ENCODE measurements around the gene NFIC. TPM values are rescaled to one million over a fixed set of nuclear protein-coding genes. Genes with fewer than 3 reads are reported as not detected.

The NFIC gene
- total RNA-seq, 4 donors from 2014 or later = 125 to 285 (median 155) TPM

GRCh38 chr19:3474010-3474409, 107.6 kb downstream of the NFIC start:
- Histone ChIP-seq H3K27me3 (peaks cover 25% of the 10 kb centered on the region), H3K36me3 (no peaks in the 10 kb centered on the region), H3K4me1 (peaks cover 0 to 35% (median 6%) of the 10 kb centered on the region in 3 donors), H3K4me3 (no peak overlapping the region), H3K27ac (no peak overlapping the region), H3K9me3 (no peaks in the 10 kb centered on the region)
- TF ChIP-seq CTCF (IDR thresholded peaks at IDR 0.05) (no peak), EP300 (IDR thresholded peaks at IDR 0.05) (no peak), POLR2AphosphoS5 (IDR thresholded peaks at IDR 0.05) (no peak), POLR2A (IDR thresholded peaks at IDR 0.05) (no peak)
- no peak for ATAC-seq
- WGBS, 2 donors (ENCODE audit: low coverage in 1 of 2) = 58 to 67% methylated on average over 1 to 5 of the region's 8 CpGs

- no peak for ATAC-seq
- no peaks in the 10 kb centered on the region for H3K36me3 ChIP-seq
- 50 to 69% methylated on average over 1 to 2 of the region's 2 CpGs for WGBS, 2 donors (ENCODE audit: low coverage in 1 of 2)
- H3K27me3 ChIP-seq = peaks cover 31% of the 10 kb centered on the region
- TF ChIP-seq EP300 (IDR thresholded peaks at IDR 0.05) (no peak), POLR2AphosphoS5 (IDR thresholded peaks at IDR 0.05) (no peak), POLR2A (IDR thresholded peaks at IDR 0.05) (no peak), CTCF (IDR thresholded peaks at IDR 0.05) (no peak)
- H3K4me1 ChIP-seq = peaks cover 0 to 29% (median 6%) of the 10 kb centered on the region in 3 donors
- no peaks in the 10 kb centered on the region for H3K9me3 ChIP-seq
- H3K4me3 ChIP-seq = no peak overlapping the region
- H3K27ac ChIP-seq = no peak overlapping the region
Measured at GRCh38 chr19:3474614-3475013, 108.2 kb downstream of the NFIC start.

- WGBS, 2 donors (ENCODE audit: low coverage in 1 of 2) = 69 to 83% methylated on average over 4 of the region's 4 CpGs
- TF ChIP-seq POLR2A (IDR thresholded peaks at IDR 0.05) (no peak), POLR2AphosphoS5 (IDR thresholded peaks at IDR 0.05) (no peak), EP300 (IDR thresholded peaks at IDR 0.05) (no peak), CTCF (IDR thresholded peaks at IDR 0.05) (no peak)
Measured at GRCh38 chr19:3475449-3475848, 109.1 kb downstream of the NFIC start.

GRCh38 chr19:3476830-3477229, 110.4 kb downstream of the NFIC start:
- ATAC-seq = no peak
- Histone ChIP-seq H3K27ac (no peak overlapping the region), H3K4me1 (peaks cover 0 to 13% (median 6%) of the 10 kb centered on the region in 3 donors), H3K36me3 (no peaks in the 10 kb centered on the region), H3K4me3 (no peak overlapping the region), H3K27me3 (peaks cover 53% of the 10 kb centered on the region), H3K9me3 (no peaks in the 10 kb centered on the region)
- TF ChIP-seq POLR2AphosphoS5 (IDR thresholded peaks at IDR 0.05) (no peak), CTCF (IDR thresholded peaks at IDR 0.05) (no peak), EP300 (IDR thresholded peaks at IDR 0.05) (no peak), POLR2A (IDR thresholded peaks at IDR 0.05) (no peak)
- 82 to 89% methylated on average over 2 of the region's 2 CpGs for WGBS, 2 donors (ENCODE audit: low coverage in 1 of 2)

More at GRCh38 chr19:3475449-3475848, 109.1 kb downstream of the NFIC start:
- Histone ChIP-seq H3K9me3 (no peaks in the 10 kb centered on the region), H3K27me3 (peaks cover 39% of the 10 kb centered on the region), H3K4me3 (no peak overlapping the region), H3K4me1 (peaks cover 0 to 26% (median 6%) of the 10 kb centered on the region in 3 donors), H3K36me3 (no peaks in the 10 kb centered on the region), H3K27ac (no peak overlapping the region)
- ATAC-seq = no peak

- H3K4me1 ChIP-seq = peaks cover 0 to 6% (median 0%) of the 10 kb centered on the region in 3 donors
- no peaks in the 10 kb centered on the region for H3K36me3 ChIP-seq
- H3K9me3 ChIP-seq = no peaks in the 10 kb centered on the region
- ATAC-seq = no peak
- peaks cover 60% of the 10 kb centered on the region for H3K27me3 ChIP-seq
- no peak overlapping the region for H3K27ac ChIP-seq
- no peak overlapping the region for H3K4me3 ChIP-seq
- no peak for TF ChIP-seq POLR2AphosphoS5 (IDR thresholded peaks at IDR 0.05)
- no peak for TF ChIP-seq EP300 (IDR thresholded peaks at IDR 0.05)
- no peak for TF ChIP-seq CTCF (IDR thresholded peaks at IDR 0.05)
Measured at GRCh38 chr19:3477506-3477905, 111.1 kb downstream of the NFIC start.

All from gastroesophageal sphincter (tissue), 4 donors.